GM19395 (cell line): ENCODE data around the gene CCDC90B.

Source experiments
- ATAC-seq: cut with Tn5 transposase; IDR thresholded peaks from one replicate; pipeline ENCODE4 v1.9.1; 2021; ENCODE audit warnings: mild to moderate bottlenecking, moderate library complexity; ENCODE audit not compliant: unreplicated experiment

CCDC90B gene

DNA sequence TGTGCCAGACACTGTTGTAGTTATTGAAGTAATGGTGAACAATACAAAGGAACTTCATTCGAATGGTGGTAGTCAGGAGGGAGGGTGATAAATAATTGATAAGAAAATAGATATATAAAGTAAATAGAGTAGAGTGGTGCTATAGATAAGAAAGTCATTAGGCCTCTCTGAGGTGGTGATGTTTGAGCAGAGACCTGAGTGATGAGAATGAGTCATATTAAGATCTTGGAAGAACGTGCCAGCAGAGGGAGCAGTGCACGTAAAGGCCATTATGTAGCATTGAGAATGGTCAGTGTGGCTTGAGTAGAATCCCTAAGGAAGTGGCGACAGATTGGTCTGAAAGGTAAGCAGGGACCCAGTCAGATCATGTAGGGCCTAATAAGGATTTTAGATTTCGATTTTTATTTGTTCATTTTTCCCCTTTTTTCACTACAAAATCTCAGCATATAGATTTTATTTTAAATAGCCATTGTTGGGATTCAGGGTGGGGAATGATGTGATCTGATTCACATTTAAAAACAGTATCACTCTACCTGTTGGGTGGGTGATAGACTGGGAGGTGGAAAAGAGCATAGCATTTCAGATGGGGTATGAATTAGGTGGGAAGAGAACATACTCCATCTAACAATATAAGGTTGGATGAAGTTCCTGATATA, 44.7 kb downstream of the CCDC90B start:
- ATAC-seq: no peak

DNA sequence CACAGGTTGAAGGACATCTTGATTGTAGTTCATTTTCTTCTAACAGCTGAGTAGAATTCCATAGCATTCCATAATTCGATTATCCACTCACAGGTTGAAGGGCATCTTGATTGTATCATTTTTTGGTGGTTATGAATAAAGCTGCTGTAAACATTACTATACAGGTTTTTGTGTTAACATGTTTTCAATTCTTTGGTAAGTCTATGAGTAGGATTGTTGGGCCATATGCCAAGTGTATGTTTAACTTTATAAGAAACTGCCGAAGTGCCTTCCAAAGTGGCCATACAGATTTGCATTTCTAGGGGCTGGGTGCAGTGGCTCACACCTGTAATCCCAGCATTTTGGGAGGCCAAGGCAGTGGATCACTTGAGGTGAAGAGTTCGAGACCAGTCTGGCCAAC, 48.1 kb downstream of the CCDC90B start:
- ATAC-seq: no peak

DNA sequence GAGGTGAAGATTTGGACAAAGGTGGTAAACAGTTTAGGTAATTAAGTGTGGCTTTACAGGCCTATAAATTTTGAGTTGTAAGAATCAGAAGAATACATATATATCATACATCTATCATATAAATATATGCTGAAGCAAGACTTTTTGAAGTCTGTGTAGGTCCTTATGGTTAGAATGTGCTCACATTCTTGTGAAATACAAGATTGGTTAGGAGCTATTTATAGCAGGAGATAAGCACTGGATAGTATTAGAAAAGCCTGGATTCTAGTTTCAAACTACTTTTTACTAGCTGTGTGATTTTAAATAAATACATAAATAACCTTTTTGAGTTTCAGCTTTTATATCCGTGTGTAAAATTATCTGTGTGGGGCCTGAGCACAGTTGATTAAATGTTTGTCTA, 50.3 kb downstream of the CCDC90B start:
- ATAC-seq: no peak

DNA sequence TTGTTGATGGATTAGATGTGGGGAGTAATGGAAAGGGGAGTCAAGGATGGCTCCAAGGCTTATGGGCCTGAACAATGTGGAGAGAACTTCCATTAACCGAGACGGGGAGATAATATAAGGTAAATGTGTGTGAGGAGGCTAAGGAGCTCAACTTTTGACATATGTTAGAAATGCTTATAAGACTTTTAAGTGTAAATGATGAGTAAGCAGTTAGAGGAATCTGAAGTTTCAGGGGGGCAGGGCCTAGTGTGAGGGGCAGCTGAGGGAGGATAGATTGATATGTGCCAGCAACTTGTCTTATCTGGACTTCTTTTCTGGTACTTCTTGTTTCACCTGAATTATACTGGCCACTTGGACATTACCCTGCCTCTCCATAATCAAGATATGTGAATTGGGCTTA, 62.7 kb downstream of the CCDC90B start:
- ATAC-seq: no peak

DNA sequence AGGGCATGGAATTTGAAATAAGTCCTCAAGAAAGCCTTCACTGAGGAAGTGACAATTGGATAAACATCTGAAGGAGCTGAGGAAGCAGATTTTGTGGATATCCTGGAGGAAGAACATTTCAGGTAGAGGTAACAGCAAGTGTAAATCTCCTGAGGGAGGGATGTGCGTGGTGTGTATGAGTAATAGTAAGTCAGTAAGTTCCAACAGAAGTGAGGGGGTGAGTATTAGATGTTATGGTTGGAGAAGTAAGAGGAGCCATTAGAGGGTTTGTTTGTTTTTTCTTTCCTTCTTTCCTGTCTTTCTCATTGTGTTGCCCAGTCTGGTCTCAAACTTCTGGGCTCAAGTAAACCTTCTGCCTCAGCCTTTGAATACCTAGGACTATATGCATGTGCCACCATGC, 63.7 kb downstream of the CCDC90B start:
- no peak for ATAC-seq

DNA sequence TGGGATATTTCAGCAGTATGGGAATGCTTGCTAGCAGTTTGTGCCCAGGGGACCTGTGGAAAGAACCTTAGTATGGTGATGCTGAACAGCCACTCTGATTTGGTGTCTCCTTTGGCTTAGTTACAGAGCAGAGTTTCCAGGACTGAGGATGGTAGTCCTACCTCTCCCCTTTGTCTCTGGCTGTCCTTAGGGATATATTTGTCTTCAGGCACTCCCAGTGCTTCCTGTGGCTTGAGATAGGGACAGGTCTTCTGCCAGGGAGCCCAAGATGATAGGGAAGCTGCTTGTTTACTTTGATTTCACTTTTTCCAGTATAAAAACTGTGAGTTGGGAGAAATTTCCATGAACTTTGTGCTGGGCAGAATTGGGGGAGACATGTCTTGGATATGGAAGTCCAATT, 64.5 kb downstream of the CCDC90B start:
- no peak for ATAC-seq

GRCh38 chr11:83220260-83220659, 65.9 kb downstream of the CCDC90B start:
- no peak for ATAC-seq

DNA sequence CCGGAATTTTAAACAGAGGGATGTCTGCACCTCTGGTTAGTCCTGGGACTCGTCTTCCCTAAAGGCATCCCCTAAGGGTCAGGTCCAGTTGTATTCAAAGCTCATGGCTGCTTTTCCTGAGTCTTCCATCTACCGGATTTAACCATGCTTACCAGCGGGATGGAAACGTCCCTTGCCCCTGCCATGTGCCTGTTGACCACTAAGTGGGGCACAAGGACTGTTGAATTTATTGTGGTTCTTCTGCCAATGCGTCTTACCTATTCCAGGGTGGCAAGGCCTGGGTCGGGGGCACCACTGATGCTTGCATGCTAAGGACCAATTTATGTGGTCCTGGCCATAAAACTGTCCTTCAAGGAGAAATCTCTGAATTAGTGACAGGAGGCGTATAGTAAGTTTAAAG, 67.1 kb downstream of the CCDC90B start:
- no peak for ATAC-seq
